A549 (cell line): ENCODE results near the gene TMEM8B. TPM values are rescaled to one million over a fixed set of nuclear protein-coding genes. Genes with fewer than 3 reads are reported as not detected.

Experiments used
- ATAC-seq, 2 experiments: fragments of 200-7000 bp in 1 of 2; fragments of >200 bp in 1 of 2; cut with Nextera tagmentation in 1 of 2; cut with Tn5 transposase in 1 of 2; 3 replicates each; pipeline versions ENCODE4 v1.8.0 to v1.9.1; 2018 to 2020; ENCODE audit warnings: mild to moderate bottlenecking in 1 of 2, moderate library complexity in 1 of 2
- CTCF ChIA-PET: fragments of 300-600 bp; sonication (Branson Sonifier 250); formaldehyde crosslinking; extraction: SDS; loops from one replicate; lab custom pipeline; 2021; ENCODE audit warnings: antibody characterized with exemption, inconsistent platforms; lab: Yijun Ruan, JAX
- POLR2A ChIA-PET: fragments of 350-600 bp; formaldehyde crosslinking; extraction: SDS; loops from one replicate; lab custom pipeline; 2021; ENCODE audit warnings: antibody characterized with exemption, inconsistent platforms; lab: Yijun Ruan, JAX
- DNase-seq, 2 experiments: peaks; one replicate each; pipeline versions ENCODE4 v3.0.0 to v3.0.0-alpha.2; 2011 to 2016; ENCODE audit warnings: low read depth in 1 of 2, low spot score in 1 of 2
- FAIRE-seq: peaks from 2 replicates; lab custom pipeline; 2011; peaks lifted over from hg19 to GRCh38; lab: Jason Lieb, UNC
- H3K27ac ChIP-seq, 2 experiments: fragments of >200 bp; sonication (Bioruptor Twin); formaldehyde crosslinking; 3 replicates each; pipeline ENCODE4 v1.5.1; 2016 to 2017
- H3K4me1 ChIP-seq: fragments of >200 bp; sonication (Bioruptor Twin); formaldehyde crosslinking; 3 replicates; pipeline ENCODE4 v1.6.1; 2016
- H3K4me2 ChIP-seq: fragments of >200 bp; sonication (Bioruptor Twin); formaldehyde crosslinking; 3 replicates; pipeline ENCODE4 v1.6.1; 2016
- H3K4me3 ChIP-seq: fragments of >200 bp; sonication (Bioruptor Twin); formaldehyde crosslinking; 3 replicates; pipeline ENCODE4 v1.5.1; 2016
- H3K9me3 ChIP-seq: fragments of >200 bp; sonication (Bioruptor Twin); formaldehyde crosslinking; 3 replicates; pipeline ENCODE4 v1.6.1; 2016
- ATOH8 ChIP-seq: fragments of 250-450 bp; sonication (Bioruptor Pico); IDR thresholded peaks from 2 replicates; pipeline ENCODE4 v1.5.0; 2020; ENCODE audit warnings: low read depth, mild to moderate bottlenecking, moderate library complexity
- CTCF ChIP-seq: fragments of >200 bp; sonication (Bioruptor Twin); formaldehyde crosslinking; IDR thresholded peaks from 3 replicates; pipeline ENCODE4 v1.5.1; 2016
- EHMT2 ChIP-seq: fragments of 200-600 bp; sonication (generic); IDR thresholded peaks from 2 replicates; pipeline ENCODE4 v1.6.1; 2016; ENCODE audit warnings: antibody characterized with exemption, low read depth, mild to moderate bottlenecking, moderate library complexity
- FOSB ChIP-seq: fragments of 250-450 bp; sonication (Bioruptor Pico); IDR thresholded peaks from 2 replicates; pipeline ENCODE4 v1.5.0; 2020; ENCODE audit warnings: mild to moderate bottlenecking, moderate library complexity
- HOXA7 ChIP-seq: fragments of 250-450 bp; sonication (Bioruptor Pico); IDR thresholded peaks from 2 replicates; pipeline ENCODE4 v1.5.0; 2020; ENCODE audit warnings: mild to moderate bottlenecking, moderate library complexity
- HOXB5 ChIP-seq: fragments of 250-450 bp; sonication (Bioruptor Pico); IDR thresholded peaks from 2 replicates; pipeline ENCODE4 v1.5.0; 2020; ENCODE audit warnings: mild to moderate bottlenecking, moderate library complexity
- JUNB ChIP-seq: fragments of >200 bp; sonication (Bioruptor Twin); formaldehyde crosslinking; IDR thresholded peaks from 2 replicates; pipeline ENCODE4 v1.6.1; 2016
- KDM1A ChIP-seq: fragments of 200-600 bp; sonication (generic); IDR thresholded peaks from 2 replicates; pipeline ENCODE4 v1.6.1; 2016; ENCODE audit warnings: low read depth, mild to moderate bottlenecking
- MYC ChIP-seq: IDR thresholded peaks from 2 replicates; pipeline ENCODE4 v1.6.1; 2012; ENCODE audit warnings: mild to moderate bottlenecking, inconsistent platforms, low read length, improper control_type of control experiment, borderline replicate concordance
- NFE2L2 ChIP-seq: fragments of 150-350 bp; conservative IDR thresholded peaks from 2 replicates; pipeline ENCODE4 v1.6.1; 2014; ENCODE audit warnings: low read length
- NPAS2 ChIP-seq: fragments of 250-450 bp; sonication (Bioruptor Pico); IDR thresholded peaks from 2 replicates; pipeline ENCODE4 v1.8.0; 2022; ENCODE audit warnings: mild to moderate bottlenecking, moderate library complexity, borderline replicate concordance
- PHF8 ChIP-seq: fragments of 200-600 bp; sonication (generic); IDR thresholded peaks from 2 replicates; pipeline ENCODE4 v1.6.1; 2016; ENCODE audit warnings: low read depth, mild to moderate bottlenecking, antibody characterized with exemption, moderate library complexity, borderline replicate concordance
- SREBF2 ChIP-seq: fragments of 450-650 bp; IDR thresholded peaks from 2 replicates; pipeline ENCODE4 v1.6.1; 2014; ENCODE audit warnings: mild to moderate bottlenecking, moderate library complexity
- TFCP2L1 ChIP-seq: fragments of 250-450 bp; sonication (Bioruptor Pico); IDR thresholded peaks from 2 replicates; pipeline ENCODE4 v1.5.0; 2021; ENCODE audit warnings: mild to moderate bottlenecking
- TP53 ChIP-seq: fragments of 250-450 bp; sonication (Bioruptor Pico); IDR thresholded peaks from 2 replicates; pipeline ENCODE4 v1.5.0; 2021; ENCODE audit warnings: mild to moderate bottlenecking, moderate library complexity
- ZNF302 ChIP-seq: fragments of 250-450 bp; sonication (Bioruptor Pico); IDR thresholded peaks from 2 replicates; pipeline ENCODE4 v1.9.0; 2021; ENCODE audit warnings: inconsistent platforms, mild to moderate bottlenecking, moderate library complexity
- WGBS: methylation state at CpG from one replicate; pipeline ENCODE4 v1.1.6; 2017; ENCODE audit errors: missing lambda C conversion rate; 5-methylcytosine and 5-hydroxymethylcytosine counted together
- polyA plus RNA-seq, 4 experiments: library from polyadenylated mRNA; depleted of rRNA in 3 of 4; stranded (reverse); fragments of >200 nt; fragmentation: RNase III in 1 of 4; extraction: RNeasy Plus Mini Kit Qiagen cat#74134 plus additional on column Dnase treatment in 1 of 4; gene quantifications; 2 replicates in 3 of 4; 3 replicates in 1 of 4; pipeline ENCODE4 v1.2.3, GENCODE V29; 2011 to 2017
- TF ChIP-seq, protein P1 (sequence below): fragments of 250-450 bp; sonication (Bioruptor Pico); IDR thresholded peaks from 2 replicates; pipeline ENCODE4 v1.5.0; 2021; ENCODE audit warnings: mild to moderate bottlenecking, moderate library complexity, borderline replicate concordance
- TF ChIP-seq, protein P2 (sequence below): fragments of 200-600 bp; sonication (generic); IDR thresholded peaks from 2 replicates; pipeline ENCODE4 v1.6.1; 2016; ENCODE audit warnings: antibody characterized with exemption, mild to moderate bottlenecking, moderate library complexity
- TF ChIP-seq, protein P3 (sequence below): fragments of >200 bp; sonication (Bioruptor Twin); formaldehyde crosslinking; IDR thresholded peaks from 3 replicates; pipeline ENCODE4 v1.6.1; 2016
- TF ChIP-seq, protein P4 (sequence below): IDR thresholded peaks from 2 replicates; pipeline ENCODE4 v1.6.1; 2012; ENCODE audit warnings: low read depth, borderline replicate concordance

TMEM8B gene
- polyA plus RNA-seq, 2 of the 4 experiments (the other 2 are of a cell fraction) = 1.8 to 2.2 TPM

- TF ChIP-seq NFE2L2 (peak; percentile 32; the same call in 1 of the 2 replicates), HOXA7 (CRISPR knock-in tag) (no peak), TFCP2L1 (no peak)
These were observed 30.2 kb upstream of the TMEM8B start (continued) for GRCh38 chr9:35798658-35799374.

DNA sequence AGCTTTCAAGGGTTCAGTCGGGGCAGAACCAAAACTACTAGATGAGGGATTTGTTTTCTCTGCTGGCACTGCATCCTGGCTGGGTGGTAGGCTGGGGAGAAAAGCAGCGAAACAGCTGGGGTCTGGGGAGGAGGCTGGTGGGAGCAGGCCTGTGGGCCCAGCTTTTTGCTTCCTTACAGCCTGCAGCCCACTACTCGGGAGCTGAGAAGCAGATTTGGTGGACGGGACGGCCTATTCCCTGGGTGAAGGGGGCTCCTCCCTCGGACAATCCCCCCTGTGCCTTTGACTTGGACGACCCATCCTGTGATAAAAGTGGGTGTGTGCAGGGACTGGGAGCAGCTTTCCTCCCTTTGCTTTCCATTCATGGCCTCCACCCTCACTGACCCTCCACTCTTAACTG, 28.5 kb upstream of the TMEM8B start:
- Histone ChIP-seq H3K9me3 (no peaks in the 10 kb centered on the region), H3K4me1 (peaks cover 25% of the 10 kb centered on the region), H3K4me2 (no peak overlapping the region), H3K4me3 (no peak overlapping the region), H3K27ac (no peak overlapping the region)
- 79% methylated on average over 7 of the region's 7 CpGs for WGBS
- TF ChIP-seq ATOH8 (CRISPR knock-in tag) (no peak), PHF8 (no peak), ZNF302 (CRISPR knock-in tag) (no peak), TP53 (CRISPR knock-in tag) (no peak), FOSB (CRISPR knock-in tag) (no peak), NPAS2 (CRISPR knock-in tag) (no peak)
- TF ChIP-seq, protein P1, sequence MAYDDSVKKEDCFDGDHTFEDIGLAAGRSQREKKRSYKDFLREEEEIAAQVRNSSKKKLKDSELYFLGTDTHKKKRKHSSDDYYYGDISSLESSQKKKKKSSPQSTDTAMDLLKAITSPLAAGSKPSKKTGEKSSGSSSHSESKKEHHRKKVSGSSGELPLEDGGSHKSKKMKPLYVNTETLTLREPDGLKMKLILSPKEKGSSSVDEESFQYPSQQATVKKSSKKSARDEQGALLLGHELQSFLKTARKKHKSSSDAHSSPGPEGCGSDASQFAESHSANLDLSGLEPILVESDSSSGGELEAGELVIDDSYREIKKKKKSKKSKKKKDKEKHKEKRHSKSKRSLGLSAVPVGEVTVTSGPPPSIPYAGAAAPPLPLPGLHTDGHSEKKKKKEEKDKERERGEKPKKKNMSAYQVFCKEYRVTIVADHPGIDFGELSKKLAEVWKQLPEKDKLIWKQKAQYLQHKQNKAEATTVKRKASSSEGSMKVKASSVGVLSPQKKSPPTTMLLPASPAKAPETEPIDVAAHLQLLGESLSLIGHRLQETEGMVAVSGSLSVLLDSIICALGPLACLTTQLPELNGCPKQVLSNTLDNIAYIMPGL (CRISPR knock-in tag) = no peak
- ATAC-seq (no peak), FAIRE-seq (no peak), DNase-seq (no peak)
- CTCF ChIA-PET = interaction anchor here (0.8 to 9.8 kb wide), 6 partner anchors 9 to 82 kb away, joined by 3 to 91 read pairs (median 4); partner anchors contain the start of genes HINT2 and SPAG8
- POLR2A ChIA-PET = no interaction called here

DNA sequence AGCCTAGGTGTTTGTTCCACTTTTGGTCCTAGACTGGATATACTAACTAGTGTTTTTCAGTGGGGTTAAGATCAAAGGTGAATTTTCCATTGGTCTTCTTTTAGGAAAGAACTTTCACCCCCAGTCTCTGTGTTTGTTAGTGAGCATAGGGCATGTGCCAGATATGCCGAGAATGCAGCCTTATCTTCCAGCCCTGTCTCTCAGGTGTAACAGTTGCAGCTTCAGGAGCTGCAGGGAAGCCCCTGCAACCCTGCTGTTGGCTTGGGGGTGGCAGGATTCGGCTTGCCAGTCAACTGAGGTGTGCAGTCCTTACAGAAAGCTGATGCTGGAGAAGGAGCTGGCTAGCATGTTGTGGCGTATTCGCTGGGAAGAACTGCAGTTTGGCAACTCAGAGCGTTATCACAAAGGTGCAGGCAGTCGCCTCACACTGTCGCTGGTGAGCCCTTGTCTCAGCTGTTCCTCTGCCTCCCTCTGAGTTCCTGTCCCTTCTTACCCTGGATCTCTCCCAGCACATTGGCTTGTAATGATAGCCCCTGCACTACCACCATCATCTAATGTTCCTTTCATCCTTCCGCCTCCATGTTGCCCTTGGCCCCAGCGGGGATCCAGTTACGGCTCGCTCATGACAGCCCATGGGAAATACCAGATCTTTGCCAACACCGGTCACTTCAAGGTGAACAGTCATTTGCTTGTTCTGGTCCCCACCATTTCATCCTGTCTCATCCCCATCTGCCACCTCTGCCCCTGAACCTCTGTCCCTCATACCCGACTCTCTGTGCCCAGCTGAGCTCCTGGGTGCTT, 27.5 kb upstream of the TMEM8B start:
- Histone ChIP-seq H3K4me2 (no peak overlapping the region), H3K27ac (no peak overlapping the region), H3K4me3 (no peak overlapping the region), H3K4me1 (peaks cover 17% of the 10 kb centered on the region), H3K9me3 (no peaks in the 10 kb centered on the region)
- no peak for FAIRE-seq
- 94% methylated on average over 13 of the region's 13 CpGs for WGBS
- POLR2A ChIA-PET = no interaction called here
- TF ChIP-seq JUNB (no peak), TP53 (CRISPR knock-in tag) (no peak), KDM1A (no peak), EHMT2 (no peak), CTCF (no peak), NPAS2 (CRISPR knock-in tag) (no peak), TFCP2L1 (no peak), NFE2L2 (no peak), SREBF2 (no peak), HOXA7 (CRISPR knock-in tag) (no peak), MYC (no peak), HOXB5 (CRISPR knock-in tag) (no peak)
- TF ChIP-seq, protein P2, sequence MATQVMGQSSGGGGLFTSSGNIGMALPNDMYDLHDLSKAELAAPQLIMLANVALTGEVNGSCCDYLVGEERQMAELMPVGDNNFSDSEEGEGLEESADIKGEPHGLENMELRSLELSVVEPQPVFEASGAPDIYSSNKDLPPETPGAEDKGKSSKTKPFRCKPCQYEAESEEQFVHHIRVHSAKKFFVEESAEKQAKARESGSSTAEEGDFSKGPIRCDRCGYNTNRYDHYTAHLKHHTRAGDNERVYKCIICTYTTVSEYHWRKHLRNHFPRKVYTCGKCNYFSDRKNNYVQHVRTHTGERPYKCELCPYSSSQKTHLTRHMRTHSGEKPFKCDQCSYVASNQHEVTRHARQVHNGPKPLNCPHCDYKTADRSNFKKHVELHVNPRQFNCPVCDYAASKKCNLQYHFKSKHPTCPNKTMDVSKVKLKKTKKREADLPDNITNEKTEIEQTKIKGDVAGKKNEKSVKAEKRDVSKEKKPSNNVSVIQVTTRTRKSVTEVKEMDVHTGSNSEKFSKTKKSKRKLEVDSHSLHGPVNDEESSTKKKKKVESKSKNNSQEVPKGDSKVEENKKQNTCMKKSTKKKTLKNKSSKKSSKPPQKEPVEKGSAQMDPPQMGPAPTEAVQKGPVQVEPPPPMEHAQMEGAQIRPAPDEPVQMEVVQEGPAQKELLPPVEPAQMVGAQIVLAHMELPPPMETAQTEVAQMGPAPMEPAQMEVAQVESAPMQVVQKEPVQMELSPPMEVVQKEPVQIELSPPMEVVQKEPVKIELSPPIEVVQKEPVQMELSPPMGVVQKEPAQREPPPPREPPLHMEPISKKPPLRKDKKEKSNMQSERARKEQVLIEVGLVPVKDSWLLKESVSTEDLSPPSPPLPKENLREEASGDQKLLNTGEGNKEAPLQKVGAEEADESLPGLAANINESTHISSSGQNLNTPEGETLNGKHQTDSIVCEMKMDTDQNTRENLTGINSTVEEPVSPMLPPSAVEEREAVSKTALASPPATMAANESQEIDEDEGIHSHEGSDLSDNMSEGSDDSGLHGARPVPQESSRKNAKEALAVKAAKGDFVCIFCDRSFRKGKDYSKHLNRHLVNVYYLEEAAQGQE = no peak
- TF ChIP-seq, protein P3, sequence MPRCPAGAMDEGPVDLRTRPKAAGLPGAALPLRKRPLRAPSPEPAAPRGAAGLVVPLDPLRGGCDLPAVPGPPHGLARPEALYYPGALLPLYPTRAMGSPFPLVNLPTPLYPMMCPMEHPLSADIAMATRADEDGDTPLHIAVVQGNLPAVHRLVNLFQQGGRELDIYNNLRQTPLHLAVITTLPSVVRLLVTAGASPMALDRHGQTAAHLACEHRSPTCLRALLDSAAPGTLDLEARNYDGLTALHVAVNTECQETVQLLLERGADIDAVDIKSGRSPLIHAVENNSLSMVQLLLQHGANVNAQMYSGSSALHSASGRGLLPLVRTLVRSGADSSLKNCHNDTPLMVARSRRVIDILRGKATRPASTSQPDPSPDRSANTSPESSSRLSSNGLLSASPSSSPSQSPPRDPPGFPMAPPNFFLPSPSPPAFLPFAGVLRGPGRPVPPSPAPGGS = no peak
- TF ChIP-seq, protein P4, sequence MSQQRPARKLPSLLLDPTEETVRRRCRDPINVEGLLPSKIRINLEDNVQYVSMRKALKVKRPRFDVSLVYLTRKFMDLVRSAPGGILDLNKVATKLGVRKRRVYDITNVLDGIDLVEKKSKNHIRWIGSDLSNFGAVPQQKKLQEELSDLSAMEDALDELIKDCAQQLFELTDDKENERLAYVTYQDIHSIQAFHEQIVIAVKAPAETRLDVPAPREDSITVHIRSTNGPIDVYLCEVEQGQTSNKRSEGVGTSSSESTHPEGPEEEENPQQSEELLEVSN = no peak
- no peak for DNase-seq
- no peak for ATAC-seq
- CTCF ChIA-PET = interaction anchor here (1.4 to 9.8 kb wide), 5 partner anchors 10 to 81 kb away, joined by 3 to 91 read pairs (median 5); partner anchors contain the start of gene SPAG8
